IPS-18c (cell line): ENCODE data around the gene BANP.
"Not testable (repeated sequence)": the region's sequence is repeated elsewhere in the genome, so short reads cannot be mapped to it uniquely, and the experiment has no call there.

Experiments
- H3K4me3 ChIP-seq: 2 replicates; pipeline ENCODE4 v1.7.0; 2013; ENCODE audit warnings: low read depth, mild to moderate bottlenecking, low read length, moderate library complexity; ENCODE audit not compliant: insufficient read depth
- H3K9me3 ChIP-seq: one replicate; pipeline ENCODE4 v1.6.1; 2013; ENCODE audit warnings: mild to moderate bottlenecking, low read length, moderate library complexity; ENCODE audit not compliant: control insufficient read depth, insufficient read depth

BANP gene

DNA sequence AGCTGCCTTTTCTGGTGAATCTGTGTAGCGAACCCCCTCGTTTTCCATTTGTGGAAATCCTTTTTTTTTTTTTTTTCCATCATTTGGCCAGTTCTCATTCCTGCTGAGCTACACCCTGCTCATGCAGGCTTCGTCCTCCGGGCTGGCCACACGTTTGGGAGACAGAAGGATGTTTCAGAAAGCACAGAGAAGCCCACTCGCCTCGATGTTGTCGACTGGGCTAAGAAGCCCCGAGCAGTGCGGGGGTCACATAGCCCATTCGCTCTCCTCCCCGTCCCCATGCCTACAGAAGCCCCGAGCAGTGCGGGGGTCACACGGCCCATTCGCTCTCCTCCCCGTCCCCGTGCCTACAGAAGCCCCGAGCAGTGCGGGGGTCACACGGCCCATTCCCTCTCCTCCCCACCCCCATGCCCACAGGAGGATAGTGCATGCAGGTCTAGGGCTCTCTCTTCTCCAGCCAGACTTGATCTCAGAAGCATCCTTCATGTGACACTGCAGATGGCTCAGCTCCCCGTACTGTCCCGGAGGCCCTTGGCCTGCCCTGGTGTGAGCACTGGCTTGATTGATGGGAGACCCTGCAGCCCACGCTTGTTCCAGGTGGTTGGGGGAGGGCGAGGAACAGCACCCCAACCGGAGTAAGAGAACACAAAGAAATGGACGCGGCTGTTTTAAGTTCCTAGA lies 89.1 kb downstream of the BANP start:
- H3K9me3 ChIP-seq, H3K4me3 ChIP-seq: not testable (repeated sequence)

DNA sequence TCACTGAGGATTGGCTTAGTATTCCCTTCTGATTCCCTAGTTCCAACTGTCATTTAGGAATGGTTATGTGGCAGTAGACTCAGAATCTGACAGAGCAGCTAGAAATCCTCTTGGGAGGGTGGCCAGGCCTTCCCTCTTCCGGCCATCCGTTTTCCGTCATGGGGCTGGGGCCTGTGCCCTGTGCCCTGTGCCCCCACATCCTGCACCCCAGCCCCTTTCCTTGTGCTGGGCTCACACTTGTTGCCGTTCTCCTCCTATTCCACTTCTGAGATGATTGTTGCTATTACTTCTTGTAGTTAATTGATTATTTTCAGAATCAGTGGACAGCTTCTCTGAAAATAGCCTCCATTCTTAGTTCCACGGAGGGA lies 89.6 kb downstream of the BANP start:
- not testable (repeated sequence) for H3K9me3 ChIP-seq, H3K4me3 ChIP-seq

DNA sequence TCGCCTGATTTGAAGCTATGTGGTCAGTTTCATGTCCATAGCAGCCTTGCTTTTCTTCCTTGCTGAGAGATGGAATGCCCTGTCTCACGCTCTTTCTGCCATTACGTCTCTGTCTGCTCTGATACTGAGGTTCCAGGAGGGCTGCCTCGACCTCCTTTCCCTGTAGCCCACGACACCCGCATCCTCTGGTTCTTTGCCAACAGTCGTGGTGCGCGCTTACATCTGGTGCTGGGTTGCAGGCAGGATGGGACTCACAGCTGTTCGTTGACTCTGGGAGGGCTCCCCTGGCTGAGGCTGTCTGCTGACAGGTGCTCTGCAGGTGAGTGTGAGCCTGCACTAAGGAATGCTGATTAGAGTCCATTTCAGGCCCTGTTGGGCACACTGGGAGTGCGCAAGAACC lies 90.3 kb downstream of the BANP start:
- not testable (repeated sequence) for H3K9me3 ChIP-seq, H3K4me3 ChIP-seq

DNA sequence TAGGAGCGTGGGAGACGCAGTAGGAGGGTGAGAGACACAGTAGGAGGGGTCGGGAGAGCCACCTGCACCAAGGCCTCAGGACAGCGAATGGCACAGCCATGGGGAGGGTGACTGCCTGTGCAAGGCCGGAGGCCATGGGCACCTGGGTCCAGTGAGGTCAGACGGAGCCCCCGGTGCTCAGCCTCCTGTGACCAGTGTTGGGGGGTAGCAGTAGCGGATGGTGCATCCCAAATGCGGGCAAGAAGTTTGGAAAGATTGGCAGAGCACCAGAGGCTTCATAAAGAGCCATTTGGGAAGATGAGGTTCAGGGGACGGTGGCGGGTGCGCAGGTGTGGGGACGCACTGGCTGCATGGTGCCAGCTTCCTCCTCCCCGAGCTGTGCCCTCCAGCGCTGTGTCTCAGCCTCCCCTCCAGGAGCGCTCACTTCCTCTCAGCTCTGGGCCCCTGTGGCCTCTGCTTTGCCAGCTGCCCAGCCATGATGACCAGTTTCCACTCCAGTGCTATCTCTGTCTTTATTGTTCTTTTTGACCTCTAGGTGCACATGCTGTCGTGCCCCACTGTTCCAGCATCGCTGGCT lies 90.8 kb downstream of the BANP start:
- H3K4me3 ChIP-seq, H3K9me3 ChIP-seq: not testable (repeated sequence)

DNA sequence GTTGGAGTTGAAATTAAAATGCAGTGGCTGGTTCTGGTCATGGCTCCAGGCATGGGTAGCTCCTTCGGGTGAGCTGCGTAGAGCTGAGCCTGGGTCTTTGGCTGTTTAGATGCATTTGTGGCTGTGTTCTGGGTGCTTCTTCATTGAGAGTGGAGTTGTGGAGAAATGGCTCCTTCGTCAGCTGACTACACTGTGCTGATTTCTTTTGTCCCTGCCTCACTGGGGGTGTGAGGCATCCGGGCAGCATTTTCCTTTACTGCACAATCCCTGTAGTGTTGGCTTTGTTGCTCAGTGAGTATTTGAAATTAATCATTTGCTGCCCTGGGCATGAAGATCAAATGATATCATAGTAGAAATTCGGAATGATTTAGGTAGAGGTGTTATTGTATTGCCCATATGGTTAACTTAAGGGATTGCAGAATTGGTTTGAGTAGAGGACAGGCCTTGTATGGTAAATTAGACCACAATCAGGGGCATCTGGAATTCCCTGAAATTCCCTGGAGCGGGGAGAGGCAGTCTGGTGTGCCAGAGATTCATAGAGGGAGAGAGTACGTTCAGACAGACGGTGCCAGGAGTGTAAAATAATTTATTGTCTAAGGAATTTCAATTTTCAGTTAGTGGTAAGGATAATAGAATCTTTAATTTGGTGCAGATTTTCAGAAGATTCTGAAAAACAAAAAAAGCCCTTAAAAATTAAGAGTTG lies 92.1 kb downstream of the BANP start:
- not testable (repeated sequence) for H3K9me3 ChIP-seq, H3K4me3 ChIP-seq

DNA sequence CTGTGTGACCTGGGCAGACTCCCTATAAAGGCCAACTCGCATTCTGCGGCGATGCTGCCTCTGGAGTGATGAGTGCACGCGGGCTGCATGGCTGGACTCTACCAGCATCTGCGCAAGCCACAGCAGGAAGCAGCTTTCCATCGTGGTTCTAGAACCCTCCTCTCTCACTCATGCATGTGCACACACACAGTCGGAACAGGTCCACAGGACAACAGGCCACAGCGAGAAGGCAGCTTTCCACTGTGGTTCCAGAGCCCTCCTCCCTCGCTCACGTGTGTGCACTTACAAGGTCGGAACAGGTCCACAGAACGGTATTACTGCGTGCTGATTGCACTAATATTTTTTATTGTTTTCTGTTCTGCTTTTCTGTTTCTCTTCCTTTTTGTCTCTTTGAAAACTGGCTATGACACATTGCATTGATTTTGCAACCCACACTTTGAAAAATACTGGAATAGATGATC lies 92.9 kb downstream of the BANP start:
- not testable (repeated sequence) for H3K4me3 ChIP-seq, H3K9me3 ChIP-seq

DNA sequence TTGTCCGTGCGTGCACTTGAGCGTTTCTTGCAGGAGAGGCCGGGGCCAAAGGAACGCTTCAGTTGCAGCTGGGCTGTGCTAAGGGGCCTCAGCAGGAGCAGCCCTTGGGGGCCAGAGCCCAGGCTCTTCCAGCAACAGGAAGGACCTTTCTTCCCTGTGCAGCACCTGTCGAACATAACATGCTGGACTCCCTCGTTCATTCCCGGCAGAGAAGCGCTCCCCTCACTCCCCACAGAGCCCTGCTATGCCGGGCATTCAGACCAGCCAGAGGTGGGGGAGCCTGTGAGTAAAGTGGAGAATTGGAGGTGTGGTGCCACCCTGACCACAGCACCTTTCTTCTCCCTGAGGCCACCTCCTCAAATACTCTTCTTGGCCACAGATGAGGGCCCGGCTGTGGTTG lies 94.1 kb downstream of the BANP start:
- H3K4me3 ChIP-seq, H3K9me3 ChIP-seq: not testable (repeated sequence)

DNA sequence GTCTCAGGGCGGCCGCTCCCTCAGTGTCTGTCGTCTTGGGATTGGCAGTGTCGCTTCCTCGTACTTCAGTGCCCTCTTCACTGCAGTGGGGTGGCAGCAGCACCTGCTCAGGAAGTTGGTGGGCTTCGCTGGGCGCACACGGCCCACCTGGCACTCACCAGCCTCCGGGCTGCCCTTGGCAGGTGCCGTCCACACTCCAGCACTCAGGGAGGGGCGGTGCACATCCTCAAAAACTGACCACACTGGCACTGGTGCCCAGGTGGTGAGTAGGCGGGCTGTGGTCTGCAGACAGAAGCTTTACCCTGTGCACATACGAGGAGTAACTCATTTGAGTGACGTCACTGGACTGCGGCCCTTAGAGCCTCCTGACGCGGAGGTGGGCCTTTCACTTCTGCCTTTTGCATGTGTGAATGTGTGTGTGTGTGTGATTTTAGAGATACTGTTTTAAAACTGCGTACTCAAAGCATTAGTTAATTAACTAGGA lies 94.6 kb downstream of the BANP start:
- Histone ChIP-seq H3K4me3 (no peak overlapping the region), H3K9me3 (peaks cover 5% of the 10 kb centered on the region)

DNA sequence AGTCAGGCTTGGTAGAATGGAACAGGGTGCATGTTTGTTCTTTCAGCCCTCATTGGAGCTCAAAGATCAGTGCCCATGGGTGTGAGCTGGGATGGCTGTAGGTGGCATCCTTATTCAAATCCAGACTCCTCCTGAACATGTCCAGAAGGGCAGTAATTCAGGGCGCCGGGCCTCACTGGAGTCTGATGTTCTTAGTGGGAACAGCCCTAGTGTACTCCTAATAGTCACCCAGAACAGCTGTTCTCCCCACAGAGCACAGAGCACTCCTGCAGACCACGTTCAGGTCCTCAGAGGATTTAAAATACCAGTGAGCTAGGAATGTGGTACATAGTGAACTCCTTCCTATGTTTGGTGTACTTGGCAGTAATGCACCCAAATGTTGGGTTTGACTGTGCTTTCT lies 96.2 kb downstream of the BANP start:
- Histone ChIP-seq H3K9me3 (peaks cover 5% of the 10 kb centered on the region), H3K4me3 (no peak overlapping the region)

DNA sequence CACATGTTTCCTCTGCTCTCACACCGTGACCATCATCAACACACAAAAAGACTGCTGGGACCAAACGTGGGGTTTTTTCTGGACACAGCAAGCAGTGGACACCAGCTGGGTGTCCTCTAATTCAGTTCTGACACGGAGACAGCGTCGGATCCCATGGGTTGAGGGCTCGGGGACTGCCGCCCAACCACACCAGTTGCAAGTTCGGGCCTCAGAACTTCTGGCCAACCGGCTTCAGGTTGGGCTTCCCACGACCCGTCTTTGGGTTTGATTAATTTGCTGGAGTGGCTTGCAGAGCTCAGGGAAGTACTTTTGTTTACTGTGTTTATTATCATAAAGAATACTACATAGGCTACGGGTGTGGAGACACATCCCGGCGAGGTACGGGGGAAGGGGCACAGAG lies 97.8 kb downstream of the BANP start:
- H3K4me3 ChIP-seq, result no peak overlapping the region
- H3K9me3 ChIP-seq, result peaks cover 5% of the 10 kb centered on the region

DNA sequence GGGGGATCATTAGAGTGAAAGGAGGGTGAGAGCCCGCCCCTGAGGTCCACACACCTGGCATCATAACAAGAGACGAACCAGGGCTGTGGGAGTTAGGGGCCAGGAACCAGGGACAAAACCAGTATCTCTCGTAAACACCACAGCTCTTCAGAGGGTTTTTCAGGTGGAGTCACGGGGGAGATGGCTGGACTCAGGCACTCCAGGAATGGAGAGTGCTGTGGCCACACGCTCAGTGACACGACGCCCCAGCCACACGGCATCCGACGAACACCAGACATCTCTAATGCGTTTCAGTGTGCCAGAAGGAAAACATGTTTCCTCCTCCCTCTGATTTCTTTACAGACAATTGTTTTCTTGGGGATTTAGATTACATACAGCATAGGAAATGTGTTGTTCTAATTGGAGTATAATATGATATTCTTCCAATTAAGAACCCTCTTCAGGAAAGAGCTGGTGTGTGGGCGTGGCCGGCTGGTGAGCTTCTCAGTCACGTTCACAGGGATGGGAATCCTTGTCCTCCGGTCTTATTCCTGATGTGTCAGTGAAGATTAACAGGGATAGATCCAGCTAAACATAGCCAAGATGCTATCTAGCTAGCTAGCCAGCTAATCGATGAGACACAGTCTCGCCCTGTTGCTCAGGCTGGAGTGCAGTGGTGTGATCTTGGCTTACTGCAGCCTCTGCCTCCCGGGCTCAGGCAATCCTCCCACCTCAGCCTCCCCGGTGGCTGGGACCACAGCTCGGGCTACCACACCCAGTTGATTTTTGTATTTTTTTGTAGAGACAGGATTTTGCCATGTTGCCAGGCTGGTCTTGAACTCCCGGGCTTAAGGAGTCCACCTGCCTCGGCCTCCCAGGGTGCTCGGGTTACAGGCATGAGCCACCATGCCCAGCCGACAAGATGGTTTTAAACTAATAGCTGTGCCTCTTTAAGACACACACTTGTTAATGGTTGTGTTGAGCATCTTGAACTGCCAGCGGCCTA lies 98.6 kb downstream of the BANP start:
- peaks cover 5% of the 10 kb centered on the region for H3K9me3 ChIP-seq
- no peak overlapping the region for H3K4me3 ChIP-seq

DNA sequence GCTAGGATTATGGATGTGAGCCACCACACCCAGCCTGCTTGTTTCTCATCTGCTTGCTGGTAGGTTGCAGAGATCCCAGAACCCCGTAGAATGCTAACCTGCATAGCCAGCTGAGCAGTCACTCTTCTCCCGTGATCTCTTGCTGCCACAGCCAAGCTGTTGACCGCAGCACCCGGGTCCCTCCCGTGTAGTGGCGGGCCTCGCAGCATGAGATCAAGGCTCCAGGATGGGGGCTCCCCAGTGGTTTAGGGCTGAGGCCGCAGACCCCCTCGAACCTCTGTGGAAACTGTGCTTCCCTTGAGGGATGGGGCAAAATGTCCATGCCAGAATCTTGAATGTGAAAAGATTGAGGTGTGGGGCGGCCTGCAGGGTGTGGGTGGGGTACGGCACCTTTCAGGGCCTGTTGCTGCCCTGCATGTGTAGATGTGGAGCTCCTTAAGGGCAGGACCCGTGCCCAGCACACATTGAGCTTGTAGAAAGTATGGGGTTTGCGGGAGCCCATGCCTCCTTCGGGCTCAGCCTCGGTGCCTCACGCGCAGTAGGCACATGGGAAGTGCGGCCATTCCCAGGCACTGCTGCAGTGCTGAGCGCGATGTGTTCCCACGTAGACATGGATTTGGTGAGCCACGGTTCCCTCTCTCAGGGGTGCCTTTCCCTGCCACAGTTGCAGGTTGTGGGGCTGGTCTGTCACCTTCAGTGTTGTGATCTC lies 99.9 kb downstream of the BANP start:
- Histone ChIP-seq H3K9me3 (peaks cover 5% of the 10 kb centered on the region), H3K4me3 (no peak overlapping the region)

DNA sequence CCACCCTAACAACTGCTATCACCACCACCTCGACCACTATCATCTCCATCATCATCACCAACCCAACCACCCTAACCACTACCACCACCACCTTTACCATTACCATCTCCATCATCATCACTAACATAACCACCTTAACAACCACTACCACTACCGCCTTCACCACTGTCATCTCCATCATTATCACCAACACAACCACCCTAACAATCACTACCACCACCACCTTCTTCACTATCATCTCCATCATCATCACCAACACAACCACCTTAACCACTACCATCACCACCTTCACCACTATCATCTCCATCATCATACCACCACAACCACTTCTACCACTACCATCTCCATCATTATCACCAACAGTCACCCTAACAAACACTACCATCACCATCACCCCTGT lies 101.4 kb downstream of the BANP start:
- Histone ChIP-seq H3K4me3 (no peak overlapping the region), H3K9me3 (peaks cover 2% of the 10 kb centered on the region)

DNA sequence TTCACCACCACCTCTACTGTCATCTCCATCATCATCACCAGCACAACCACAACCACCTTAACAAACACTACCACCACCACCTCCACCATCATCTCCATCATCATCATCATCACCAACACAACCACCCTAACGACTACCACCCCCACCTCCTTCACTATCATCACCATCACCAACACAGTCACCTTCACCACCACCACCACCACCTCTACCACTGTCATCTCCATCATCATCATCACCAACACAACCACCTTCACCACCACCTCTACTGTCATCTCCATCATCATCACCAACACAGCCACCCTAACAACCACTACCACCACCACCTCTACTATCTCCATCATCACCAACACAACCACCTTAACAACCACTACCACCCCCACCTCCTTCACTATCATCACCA lies 102.2 kb downstream of the BANP start:
- not testable (repeated sequence) for H3K4me3 ChIP-seq, H3K9me3 ChIP-seq

DNA sequence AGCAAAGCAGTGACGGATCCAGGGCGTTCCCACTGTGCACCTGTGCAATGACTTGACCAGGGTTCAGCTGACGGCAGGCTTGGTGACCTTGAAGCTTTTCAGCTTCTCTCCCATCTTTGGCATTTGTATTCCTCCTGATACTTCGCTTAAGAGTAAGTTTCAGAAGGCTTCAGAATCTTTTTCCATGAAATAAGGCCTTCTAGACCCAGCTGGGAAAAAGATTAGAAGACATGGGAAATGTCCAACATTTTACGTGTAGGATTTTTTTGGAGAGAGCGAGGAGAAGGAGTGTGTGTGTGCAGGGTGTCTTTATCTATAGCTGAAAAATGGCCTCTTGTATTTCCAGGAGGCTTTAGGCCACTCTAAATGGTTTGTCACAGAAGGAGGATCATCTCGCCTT lies 104.1 kb downstream of the BANP start:
- Histone ChIP-seq H3K9me3 (no peaks in the 10 kb centered on the region), H3K4me3 (no peak overlapping the region)

DNA sequence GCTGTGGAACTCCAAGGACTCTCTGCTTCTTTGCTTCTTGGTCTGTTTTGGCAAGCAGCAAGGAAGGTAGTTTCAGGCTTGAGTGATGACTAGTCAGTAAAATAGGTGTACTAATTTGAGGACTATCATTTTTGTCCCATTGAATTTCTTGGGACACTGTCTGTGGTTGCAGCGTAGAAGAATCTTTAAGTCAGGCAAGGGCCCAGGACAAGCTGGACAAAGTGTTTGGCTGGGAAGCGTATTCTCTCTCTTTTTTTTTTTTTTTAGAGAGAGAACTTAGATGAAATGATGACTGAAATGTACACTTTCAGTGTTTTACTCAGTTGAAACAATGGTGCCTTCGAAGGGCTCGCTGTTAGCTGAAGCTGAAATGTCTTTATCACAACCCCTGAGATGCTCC lies 105.0 kb downstream of the BANP start:
- no peaks in the 10 kb centered on the region for H3K9me3 ChIP-seq
- H3K4me3 ChIP-seq, result no peak overlapping the region

DNA sequence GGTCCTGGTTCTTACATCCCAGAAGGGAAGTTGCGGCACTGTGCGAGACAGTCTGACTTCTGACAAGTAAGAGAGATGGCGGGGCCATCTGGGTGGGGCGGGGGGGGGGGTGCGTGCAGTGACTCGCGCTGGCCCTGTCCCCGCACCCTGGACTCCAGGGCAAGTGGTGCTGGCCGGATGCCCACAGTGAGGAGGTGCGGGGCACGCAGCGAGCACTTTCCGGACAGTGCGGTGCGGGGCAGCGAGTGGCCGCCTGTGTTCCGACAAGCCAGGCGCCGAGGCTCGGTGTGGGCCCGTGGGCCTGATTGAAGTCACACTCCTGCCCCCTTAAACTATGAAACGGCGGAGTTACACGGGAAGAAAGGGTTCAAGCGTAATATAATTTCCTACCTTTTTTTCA lies 106.4 kb downstream of the BANP start:
- H3K9me3 ChIP-seq, result no peaks in the 10 kb centered on the region
- no peak overlapping the region for H3K4me3 ChIP-seq
